NCI-H2107 (cell line): ENCODE measurements around the gene FHOD3.

Experiments used
- DNase-seq: peaks from one replicate; lab custom pipeline; 2025; lab: John Stamatoyannopoulos, UW

FHOD3 gene

GRCh38 chr18:36296650-36297416 is 680 bp upstream of the FHOD3 start:
- DNase-seq: peak; percentile 54

- DNase-seq: no peak
These were observed 721 bp downstream of the FHOD3 start for GRCh38 chr18:36298126-36298741.

DNA sequence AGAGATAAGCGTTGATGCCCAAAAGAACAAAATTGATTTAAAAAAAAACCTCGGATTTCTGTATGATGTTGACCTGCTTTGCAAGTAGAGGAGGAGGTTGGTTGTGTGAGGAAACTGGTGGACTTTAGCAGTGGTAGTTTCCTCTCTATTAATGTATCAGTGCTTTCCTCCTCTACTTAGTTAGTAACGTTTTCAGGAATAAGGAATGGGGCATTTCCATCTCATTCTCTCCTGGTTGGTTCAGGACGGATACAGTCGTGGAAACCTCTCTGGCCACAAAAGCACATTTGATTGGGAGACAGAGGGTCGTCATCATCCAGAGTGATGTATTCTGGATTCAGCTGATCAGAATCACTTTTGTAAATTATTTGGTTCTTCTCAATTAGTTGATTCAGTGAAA is 1.5 kb downstream of the FHOD3 start:
- no peak for DNase-seq

GRCh38 chr18:36300211-36300610 is 2.7 kb downstream of the FHOD3 start:
- no peak for DNase-seq

- DNase-seq: no peak
These were observed 4.4 kb downstream of the FHOD3 start for GRCh38 chr18:36301884-36302283.

- DNase-seq: no peak
These were observed 5.2 kb downstream of the FHOD3 start for GRCh38 chr18:36302676-36303075.

DNA sequence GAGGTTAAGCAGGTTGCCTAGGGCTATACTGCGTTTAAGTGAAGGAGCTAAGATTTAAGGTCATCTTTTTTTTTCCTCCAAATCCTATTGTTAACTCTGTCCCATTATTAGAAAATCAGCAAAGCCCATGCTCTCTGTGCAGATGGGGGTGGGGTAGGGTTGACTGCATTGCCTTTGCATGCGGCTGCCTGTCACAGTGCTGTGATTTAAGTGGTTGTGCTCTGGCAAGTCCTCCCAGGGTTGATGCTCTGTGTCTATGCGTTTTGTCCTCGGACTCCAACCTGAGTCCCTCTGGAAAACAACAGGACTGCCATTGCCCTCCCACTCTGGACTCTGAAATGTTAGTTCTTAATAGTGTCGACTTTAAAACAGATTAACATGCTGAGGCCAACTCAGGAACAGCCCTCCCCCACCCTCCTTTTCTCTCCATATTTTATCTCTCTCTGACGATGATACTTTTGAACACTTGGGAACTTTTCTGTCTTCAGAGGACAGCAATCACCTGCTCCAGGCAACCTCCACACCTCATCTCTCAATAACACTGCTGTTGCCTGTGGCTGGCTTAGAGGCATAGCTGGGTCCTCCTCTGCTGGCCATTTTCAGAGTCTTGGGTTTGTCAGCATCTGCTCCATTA is 5.8 kb downstream of the FHOD3 start:
- DNase-seq: no peak

DNA sequence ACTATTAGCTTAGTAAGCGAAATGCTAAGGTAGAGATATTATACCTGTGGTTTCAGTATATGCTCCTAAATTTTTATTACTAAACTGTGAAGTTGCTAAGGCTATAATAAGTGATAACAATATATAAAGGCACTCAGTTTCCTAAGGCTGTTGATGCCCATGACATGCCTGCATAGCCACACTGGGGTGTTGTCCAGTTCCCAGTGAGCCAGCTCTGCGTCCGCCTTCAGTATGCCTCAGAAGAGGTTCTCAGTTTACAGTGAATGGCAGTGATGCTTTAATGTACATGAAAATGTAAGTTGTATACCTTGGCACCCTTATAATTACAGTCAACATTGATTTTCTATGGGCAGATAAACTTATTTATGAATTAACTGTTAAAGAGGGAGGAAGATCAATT is 7.2 kb downstream of the FHOD3 start:
- no peak for DNase-seq

DNA sequence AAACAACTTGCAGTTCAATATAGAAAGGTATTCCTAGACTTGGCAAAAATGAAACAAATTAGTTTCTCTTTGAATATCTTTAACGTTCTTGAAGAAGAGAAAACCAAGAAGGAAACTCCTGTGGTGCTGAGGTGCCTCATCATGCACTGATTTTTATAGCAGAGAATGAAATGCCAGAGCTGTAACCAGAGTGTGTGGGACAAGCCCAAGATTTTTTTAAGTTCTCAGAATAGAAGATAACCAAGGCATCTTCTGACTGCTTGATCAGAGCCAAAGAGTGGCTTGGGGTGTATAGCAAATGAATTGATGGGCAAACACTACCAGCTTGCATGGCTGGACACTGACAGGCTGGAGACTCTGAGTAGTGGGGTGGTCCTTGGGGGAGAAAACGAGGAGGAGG is 7.9 kb downstream of the FHOD3 start:
- no peak for DNase-seq

GRCh38 chr18:36307513-36307912 is 10.0 kb downstream of the FHOD3 start:
- DNase-seq: no peak

DNA sequence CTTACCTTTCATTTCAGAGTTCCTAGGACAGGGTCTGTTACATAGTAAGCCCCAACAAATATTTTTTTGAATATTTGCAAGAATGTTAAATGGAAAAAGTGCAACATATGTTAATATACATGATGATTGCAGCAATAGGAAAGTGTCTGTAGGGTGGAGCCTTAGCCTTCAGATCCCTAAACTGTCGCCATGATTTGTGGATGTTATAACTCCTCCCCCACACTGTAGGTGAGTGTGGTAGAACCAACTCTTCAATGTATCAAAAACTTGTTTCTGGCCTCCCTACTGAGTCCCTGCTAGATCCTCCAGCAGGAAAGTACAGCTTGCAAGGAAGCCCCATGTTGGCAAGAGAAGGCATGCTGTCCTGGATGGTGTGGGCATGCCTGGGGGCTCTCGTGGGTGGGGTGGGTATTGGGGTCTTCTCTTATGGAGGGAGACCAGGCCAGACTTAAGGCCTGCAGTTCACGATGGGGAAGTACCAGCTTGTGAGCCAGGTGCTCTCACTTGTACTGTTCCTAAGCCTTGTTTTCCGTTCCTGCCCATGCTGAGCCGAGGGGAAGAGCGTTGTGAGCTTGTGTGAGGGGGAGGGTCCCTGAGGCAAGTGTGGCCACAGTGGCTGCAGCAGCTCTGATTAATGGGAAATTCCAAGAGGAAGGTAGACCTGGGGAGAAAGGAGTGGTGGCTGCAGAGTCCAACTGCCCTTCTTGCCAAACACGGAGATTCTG is 11.4 kb downstream of the FHOD3 start:
- no peak for DNase-seq

DNA sequence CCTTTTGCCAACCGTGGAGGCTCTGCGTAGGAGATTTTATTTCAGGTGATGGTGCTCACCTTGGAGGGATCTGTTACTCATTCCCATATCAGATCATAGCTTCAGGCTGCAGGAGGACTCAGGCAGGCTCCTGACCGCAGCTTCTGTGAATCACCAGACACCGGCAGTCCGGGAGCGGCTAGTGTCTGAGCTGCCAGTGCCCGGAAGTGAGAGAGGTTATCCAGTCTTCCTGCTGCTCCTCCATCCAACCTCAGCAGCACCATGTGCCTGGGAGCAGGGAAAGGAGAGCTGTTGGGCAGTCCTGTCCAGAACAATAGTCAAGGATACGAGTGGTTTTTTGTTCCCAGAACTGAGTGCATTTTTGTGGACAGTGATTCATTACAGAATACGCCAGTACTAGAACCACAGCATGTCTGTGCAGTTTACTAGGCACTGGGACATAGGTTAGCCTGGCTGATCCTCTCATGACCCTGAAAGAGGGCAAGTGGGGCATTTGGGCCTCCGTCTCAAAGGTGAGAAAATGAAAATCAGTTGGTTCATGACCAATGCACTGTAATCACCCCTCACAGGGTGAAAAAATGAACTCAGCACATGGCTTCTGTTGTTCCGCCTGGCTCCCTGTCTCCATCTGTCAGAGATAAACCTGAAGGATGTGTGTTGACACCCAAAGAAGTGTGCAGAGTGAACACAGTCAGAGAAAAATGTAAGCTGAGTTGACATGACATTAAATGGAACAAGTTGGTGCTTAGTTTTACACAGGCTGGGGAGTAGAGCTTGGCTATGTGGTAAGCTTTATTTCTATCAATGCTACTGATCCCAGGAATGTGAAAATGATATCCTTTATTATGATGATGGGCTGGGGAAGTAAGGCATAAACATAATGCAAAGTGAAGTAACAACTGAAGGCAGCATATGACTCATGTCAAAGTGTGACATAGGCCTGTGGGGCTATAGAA is 12.2 kb downstream of the FHOD3 start:
- DNase-seq: no peak

DNA sequence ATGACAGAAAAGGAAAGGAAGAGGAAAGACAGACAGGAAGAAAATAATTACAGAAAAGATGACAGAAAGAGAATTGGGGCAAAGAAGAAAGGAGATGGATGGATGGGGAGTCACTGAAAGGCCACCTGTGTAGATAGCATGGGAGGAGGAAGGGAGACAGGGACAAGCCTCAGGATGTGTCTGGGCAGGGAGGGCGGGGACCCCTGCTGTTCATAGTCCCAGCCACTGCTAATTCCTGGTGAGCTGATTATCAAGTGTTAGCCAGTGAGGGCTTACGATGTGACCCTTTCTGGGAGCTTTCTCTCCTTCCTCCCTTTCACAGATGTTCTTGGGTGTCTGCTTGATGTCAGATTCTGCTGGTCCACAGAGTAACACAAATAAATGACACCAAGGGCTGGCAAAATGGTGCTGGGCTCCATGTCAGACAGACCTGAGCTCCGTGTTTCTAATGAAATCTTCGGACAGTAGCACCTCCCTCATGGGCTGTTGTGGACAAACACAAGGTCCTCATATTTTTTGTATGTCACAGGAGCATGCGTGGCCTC is 13.6 kb downstream of the FHOD3 start:
- DNase-seq: no peak

DNA sequence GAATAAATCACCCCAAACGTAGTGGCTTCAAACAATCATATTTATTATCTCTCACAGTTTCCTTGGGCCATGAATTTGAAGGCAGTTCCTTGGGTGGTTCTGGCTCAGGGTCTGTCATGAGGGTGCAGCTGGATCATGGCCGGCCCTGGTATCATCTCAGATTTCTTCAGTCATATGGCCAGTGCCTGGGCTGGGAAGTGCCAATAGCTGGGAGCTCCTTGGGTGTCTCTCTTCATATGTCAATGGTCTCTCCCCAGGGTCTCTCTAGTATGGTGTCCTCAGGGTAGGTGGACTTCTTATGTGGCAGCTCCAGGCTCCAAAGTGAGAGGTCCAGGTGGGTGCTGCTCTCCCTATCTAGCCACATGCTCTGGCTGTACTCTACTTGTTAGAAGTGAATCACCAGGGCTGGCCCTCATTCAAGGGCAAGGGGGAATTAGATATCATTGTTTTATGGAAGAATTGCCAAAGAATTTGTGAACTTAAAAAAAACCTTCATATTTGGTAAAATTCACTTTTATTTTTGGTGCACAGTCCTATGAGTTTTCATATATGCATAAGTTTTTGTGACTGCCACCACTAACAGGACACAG is 15.4 kb downstream of the FHOD3 start:
- DNase-seq: no peak

DNA sequence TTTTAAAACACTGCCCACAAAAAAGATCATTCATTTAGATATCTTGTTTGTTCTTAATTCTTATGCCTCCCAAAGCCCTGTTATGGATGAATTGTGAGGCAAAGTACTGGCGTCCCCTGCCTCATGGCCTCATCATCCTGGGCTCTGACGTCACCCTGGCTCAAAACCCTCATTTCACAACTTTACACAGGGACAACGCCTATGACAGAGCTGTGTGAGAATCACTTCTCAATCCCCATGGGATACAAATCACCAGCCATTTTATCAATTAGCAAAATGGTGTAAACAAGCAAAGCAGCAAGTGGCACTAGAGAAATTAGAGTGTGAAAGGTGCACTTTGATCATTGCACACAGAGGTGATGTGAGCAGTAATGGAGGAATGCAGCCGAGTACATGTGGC is 16.6 kb downstream of the FHOD3 start:
- no peak for DNase-seq

- no peak for DNase-seq
These were observed 17.2 kb downstream of the FHOD3 start for GRCh38 chr18:36314754-36315153.

GRCh38 chr18:36315736-36316135 is 18.2 kb downstream of the FHOD3 start:
- no peak for DNase-seq

DNA sequence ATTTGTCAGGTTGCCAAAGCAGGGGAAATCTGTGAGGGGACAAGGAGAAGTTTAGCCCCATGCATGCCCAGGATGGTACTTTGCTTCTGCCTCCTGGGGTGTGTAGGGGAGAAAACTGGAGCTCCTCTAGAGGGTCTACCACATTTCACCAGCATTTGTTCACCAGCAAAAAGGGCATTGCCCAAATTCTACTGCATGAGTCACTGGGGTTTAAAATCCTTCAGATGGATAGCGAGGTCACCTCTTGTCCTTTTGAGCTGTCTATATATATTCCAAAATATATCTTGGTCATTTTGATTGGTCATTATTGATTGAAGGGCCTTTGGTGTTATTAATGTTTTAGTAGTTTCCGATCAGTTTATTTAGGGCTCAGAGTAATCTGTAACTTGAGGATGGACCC is 18.7 kb downstream of the FHOD3 start:
- DNase-seq: no peak

- DNase-seq: no peak
These were observed 24.3 kb downstream of the FHOD3 start for GRCh38 chr18:36321658-36322407.

DNA sequence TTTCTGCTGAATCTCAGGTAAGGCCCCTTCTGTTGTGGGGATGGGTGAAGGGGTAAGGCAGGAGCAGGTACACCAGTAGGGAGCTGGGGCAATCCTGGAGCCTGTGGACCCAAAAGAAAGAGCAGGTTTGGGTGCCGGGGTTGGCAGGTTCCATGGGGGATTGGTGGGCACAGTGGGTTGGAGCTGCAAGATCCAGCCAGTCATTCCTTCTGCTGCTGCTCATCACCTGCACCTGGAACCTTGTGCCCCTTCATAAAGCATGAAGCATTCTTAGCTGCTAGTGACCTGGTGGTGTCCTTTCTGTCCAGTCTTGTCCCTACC is 24.9 kb downstream of the FHOD3 start:
- no peak for DNase-seq
